A673 (cell line): ENCODE data around the gene CCDC43.

ENCODE experiments used
- EZH2 ChIP-seq: fragments of 200-600 bp; sonication (generic); IDR thresholded peaks from 2 replicates; pipeline ENCODE4 v1.6.1; 2017; ENCODE audit warnings: borderline replicate concordance, low read depth, mild to moderate bottlenecking, mixed read lengths, antibody characterized with exemption, low read length; ENCODE audit not compliant: poor library complexity, severe bottlenecking
- TF ChIP-seq, protein P1 (sequence below): fragments of 300-800, 200-600 bp; sonication (generic); conservative IDR thresholded peaks from 2 replicates; pipeline ENCODE4 v1.5.1; 2017; ENCODE audit warnings: low read depth, mild to moderate bottlenecking, antibody characterized with exemption, low read length, moderate library complexity, mixed read lengths

DNA sequence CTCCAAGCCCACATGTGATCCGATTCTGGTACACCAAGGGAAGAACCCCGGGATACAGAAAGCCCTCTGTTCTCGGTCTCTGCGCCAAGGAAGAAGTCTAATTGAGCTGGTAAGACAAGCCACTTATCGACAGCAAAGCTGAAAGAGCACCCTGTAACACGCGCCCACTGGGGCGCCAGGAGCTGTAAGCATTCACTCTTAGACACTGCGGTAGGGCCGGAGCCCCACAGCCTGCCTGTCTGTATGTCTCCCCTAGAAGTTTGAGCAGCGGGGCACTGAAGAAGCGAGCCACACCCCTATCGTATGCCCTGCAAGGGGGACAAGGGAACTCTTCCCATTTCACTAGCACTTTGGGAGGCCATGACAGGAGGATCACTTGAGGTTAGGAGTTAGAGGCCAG lies 60.3 kb downstream of the CCDC43 start:
- TF ChIP-seq, protein P1, sequence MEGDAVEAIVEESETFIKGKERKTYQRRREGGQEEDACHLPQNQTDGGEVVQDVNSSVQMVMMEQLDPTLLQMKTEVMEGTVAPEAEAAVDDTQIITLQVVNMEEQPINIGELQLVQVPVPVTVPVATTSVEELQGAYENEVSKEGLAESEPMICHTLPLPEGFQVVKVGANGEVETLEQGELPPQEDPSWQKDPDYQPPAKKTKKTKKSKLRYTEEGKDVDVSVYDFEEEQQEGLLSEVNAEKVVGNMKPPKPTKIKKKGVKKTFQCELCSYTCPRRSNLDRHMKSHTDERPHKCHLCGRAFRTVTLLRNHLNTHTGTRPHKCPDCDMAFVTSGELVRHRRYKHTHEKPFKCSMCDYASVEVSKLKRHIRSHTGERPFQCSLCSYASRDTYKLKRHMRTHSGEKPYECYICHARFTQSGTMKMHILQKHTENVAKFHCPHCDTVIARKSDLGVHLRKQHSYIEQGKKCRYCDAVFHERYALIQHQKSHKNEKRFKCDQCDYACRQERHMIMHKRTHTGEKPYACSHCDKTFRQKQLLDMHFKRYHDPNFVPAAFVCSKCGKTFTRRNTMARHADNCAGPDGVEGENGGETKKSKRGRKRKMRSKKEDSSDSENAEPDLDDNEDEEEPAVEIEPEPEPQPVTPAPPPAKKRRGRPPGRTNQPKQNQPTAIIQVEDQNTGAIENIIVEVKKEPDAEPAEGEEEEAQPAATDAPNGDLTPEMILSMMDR, result no peak
- no peak for TF ChIP-seq EZH2
